HG03460 (cell line): Measurements from ENCODE around the gene FAF2.
"Not testable (repeated sequence)": the region's sequence is repeated elsewhere in the genome, so short reads cannot be mapped to it uniquely, and the experiment has no call there.

ENCODE experiments used
- ATAC-seq: cut with Tn5 transposase; IDR thresholded peaks from one replicate; pipeline ENCODE4 v1.9.1; 2021; ENCODE audit not compliant: unreplicated experiment

FAF2 gene

DNA sequence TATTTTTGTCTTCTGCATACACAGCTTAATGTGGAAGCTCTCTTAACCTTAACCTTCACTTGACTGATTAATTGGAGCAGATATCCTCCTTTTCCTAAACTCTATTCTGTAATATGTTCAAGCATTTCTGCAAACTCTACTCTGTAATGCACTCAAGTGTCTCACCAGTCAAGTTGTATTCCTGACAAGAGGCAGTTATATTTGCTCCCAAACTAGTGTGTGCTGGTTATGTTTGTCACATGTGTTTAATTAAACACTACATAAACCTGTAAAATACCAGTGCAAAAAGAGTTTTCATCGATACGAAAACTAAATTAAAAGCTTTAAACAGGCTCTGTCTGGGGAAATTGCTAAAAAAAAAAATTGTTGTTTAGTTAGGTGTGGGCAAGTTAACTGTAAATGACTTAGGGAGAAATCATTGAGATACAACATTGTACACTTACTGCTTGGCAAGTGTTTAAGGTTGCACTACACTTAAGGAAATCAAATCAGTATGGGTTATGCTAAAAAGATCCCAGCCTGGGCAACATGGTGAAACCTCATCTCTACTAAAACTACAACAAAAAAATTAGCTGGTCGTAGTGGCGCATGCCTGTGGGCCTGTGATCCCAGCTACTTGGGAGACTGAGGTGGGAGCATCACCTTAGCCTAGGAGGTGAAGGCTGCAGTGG, 6.7 kb downstream of the FAF2 start:
- ATAC-seq = no peak

DNA sequence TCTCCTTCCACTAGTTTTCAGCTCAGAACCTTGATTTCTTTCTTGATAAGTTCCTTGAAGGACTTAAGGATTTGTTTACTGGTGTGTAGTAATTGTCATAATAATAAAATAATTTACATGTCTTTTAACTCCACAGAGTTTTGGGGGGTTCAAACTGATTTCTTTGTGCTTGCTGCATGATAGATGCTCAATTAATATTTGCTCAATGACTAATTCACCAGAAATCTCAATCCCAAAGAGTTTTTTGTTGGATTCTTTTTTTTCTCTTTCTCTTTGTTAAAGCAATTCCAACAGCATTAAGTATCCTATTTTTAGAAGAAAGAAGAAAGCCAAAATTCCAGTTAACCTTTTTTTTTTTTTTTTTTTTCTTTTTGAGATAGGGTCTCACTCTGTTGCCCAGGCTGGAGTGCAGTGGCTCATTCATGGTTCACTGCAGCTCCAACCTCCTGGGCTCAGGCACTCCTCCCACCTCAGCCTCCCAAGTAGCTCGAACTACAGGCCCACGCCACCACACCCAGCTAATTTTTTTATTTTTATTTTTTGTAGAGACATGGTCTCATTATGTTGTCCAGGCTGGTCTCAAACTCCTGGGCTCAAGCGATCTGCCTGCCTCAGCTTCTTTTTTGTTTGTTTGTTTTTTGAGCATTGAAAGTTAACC, 10.8 kb downstream of the FAF2 start:
- ATAC-seq = no peak

DNA sequence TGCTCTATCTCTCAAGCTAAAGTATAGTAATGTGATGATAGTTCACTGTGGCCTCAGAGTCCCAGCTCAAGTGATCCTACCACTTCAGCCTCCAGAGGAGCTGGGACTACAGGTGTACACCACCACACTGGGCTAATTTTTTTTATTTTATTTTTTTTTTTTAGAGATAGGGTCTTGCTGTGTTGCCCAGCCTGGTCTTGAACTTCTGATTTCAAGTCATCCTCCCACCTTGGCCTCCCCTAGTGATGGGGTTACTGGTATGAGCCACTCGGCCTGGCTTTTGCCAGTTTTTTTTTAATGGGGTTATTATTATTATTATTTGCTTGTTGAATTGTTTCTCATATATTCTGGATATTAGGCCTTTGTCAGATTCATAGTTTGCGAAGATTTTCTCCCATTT, 13.2 kb downstream of the FAF2 start:
- ATAC-seq = no peak

DNA sequence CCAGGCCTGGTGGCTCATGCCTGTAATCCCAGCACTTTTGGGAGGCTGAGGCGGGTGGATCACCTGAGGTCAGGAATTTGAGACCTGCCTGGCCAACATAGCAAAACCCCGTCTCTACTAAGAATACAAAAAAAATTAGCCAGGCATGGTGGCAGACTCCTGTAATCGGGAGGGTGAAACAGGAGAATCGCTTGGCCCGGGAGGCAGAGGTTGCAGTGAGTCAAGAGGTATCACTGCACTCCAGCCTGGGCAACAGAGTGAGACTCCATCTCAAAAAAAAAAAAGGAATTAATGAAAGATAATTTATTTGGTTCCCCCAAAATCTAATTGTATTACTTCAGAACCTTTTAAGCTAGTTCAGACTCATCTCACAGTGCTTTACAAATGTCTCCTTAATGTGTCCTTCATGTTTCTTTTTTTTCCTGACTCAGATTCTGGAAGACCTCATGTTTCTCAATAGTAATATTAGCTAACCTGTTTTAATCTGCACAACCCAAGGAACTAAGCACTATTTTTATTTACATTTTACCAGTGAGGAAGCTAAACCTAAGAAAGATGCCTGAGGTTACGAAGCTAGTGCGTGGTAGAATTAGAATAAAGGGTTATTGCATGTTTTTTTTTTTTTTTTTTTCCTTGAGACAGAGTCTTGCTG, 15.1 kb downstream of the FAF2 start:
- no peak for ATAC-seq

DNA sequence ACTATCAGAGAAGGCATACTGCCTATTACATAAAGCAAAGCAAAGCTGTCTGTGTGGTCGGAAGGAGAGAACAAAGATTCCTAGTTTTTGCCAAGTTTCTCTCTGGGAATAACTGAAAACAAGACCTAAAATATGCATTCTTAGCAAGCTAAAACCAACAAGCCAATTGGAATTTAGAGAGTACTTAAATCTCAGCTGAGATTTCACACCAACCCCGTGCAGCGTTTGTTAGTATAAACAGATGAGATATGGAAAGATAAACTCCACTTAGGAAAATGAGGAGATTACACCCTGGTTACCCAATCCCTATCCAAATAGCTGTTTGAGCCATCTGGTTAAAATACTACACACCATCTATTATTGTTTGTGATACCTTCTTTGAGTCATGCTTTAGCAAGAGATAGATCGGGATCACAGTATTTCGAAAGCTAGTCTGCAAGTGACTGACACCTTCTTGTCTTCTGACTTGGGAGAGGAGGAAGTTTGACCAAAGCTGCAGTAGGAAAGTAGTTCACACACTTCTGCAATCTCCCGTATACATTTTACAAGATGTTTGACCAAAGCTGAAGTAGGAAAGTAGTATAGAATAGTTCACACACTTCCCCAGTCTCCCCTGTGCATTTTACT, 18.2 kb downstream of the FAF2 start:
- no peak for ATAC-seq

DNA sequence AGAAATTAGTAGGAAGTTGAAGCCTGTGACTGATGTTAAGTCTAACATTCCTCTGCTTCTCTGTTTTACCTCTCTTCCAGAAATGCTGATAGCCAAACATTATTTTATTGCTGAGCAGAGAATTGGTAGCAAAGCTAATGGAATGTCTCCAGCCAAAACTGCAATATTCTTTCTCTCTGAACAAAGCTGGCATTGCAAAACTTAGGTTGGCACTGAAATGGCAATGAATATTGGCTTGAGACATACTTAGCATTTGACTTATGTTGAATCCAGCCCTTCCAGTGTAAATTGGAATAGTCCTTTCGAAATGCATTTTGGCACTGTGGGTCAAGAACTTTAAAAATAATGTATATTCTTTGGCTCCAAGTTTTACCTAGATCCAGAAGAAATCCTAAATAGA, 21.1 kb downstream of the FAF2 start:
- no peak for ATAC-seq

DNA sequence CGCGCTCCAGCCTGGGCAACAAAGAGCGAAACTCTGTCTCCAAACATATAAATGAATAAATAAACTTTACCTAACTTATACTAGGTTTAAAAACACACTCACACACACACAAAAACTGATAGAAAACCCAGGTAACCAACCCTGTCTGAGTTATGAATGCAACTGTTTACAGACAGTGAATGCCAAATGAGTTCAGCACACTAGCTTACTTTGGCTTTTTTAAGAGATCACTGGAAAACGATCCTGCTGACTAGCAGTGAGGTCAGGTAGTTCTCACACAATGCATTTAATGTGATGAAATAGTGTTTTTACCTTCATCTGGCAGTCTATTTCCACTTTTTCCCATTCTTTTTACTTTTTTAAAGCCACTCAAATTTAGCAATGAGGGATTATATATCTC, 22.4 kb downstream of the FAF2 start:
- ATAC-seq = no peak

DNA sequence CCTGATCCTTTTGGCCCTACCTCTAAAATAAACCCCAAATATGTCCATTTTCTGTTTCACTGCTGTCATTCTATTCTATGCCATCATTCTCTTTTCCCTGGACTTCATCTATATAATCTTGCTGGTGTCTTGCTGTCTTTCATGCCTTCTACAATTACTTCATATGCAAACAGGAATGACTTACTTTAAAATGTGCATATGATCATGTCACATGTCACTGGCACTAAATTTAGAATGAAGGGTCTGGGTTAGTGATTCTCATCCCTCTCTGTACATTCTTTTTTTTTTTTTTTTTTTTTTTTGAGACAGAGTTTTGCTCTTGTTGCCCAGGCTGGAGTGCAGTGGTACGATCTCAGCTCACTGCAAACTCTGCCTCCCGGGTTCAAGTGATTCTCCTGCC, 22.9 kb downstream of the FAF2 start:
- ATAC-seq = no peak

DNA sequence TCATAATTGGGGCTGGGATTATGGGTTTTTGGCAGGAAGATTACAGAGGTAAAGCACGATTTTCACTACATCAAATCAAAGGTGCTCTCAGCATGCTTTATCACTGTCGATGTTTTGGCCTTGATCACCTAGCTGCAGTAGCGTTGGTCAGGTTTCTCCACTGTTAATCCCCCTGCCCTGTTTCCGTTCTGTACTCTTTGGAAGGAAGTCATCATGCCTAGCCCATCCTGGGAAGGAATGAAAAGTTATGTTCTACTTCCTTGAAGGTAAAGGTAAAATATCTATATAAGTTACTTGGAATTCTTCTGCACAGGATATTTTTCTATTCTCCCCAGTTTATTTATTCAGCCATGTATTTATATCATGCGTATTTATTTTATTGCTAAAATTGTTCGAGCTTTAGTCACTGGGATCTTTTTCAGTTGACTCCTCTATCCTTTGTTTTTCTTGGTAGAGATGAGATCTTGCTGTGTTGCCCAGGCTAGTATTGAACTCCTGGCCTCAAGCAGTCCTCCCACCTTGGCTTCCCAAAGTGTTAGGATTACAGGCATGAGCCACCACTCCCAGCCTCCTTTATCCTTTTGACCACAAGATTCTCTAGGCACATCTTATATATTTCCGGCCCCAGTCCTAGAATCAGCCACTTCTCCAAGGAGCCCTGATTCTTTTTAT, 25.3 kb downstream of the FAF2 start:
- no peak for ATAC-seq

DNA sequence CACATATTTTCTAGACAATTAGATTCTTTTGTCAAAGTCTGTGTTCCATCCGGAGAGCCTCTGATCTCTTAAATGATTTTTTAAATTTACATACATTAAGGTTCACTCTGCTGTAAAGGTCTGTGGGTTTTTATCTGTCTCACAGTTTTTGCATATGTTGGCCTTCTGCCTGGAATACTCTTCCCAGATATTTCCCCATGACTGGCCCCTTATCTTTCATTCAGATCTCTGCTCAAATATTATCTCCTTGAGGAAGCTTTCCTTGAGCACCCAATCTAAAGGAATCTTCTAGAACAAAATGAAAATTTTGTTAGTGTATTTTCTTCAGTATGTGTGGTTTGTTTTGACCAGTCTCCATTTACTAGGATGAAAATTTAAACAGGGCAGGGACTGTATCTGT, 26.3 kb downstream of the FAF2 start:
- ATAC-seq = no peak

DNA sequence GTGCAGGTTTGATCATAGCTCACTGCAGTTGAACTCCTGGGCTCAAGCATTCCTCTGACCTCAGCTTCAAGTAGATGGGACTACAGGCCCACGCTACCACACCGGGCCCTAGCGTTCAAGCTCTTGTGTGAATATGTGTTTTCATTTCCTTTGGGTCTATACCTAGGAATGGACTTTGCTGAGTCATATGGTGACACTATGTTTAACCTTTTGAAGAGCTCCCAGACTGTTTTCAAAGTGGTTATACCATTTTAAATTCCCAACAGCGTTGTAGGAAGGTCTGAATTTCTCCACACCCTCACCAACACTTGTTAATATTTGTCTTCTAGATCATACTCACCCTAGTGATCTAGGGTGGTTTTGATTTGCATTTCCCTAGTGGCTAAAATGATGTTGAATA, 33.5 kb downstream of the FAF2 start:
- ATAC-seq = no peak

DNA sequence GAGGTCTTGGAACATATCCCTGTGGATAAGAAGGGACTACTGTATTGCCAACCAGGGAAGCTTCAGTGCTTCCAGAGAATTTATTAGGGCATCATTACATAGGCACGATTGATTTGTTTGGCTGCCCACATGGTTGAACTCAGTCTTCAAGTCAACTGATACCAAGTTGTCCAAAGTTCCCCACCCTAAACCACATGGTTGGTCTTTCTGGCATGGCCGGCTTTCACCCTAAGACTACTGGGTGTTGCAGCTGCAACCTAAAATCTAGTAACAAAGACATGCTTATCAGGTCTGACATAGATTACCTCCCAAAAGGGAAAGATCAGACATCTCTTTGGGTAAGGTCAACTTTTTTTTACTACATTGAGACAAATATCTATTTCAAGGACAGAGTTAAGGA, 37.0 kb downstream of the FAF2 start:
- no peak for ATAC-seq

DNA sequence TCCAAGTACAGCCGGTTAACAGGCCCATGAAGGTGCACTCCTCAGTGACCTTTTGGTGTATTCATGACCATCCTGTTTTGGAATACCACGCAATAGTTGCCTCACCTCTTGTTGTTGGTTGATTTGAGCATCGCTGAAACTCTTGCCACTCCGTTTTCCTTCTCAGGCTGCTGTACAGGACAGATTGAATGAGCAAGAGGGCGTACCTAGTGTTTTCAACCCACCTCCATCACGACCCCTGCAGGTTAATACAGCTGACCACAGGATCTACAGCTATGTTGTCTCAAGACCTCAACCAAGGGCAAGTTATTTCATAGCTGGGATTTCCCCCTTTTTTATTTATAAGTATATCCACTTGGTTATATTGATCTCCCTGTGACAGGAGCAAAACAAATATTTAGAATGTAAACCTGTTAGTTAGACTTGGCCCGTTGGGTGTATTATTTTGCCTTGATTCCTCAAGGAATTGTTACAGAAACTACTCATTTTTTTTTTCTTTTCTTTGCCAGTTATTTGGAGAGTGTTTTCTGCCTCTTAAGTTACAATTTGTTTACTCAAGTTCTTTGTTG, 38.1 kb downstream of the FAF2 start:
- ATAC-seq = no peak

DNA sequence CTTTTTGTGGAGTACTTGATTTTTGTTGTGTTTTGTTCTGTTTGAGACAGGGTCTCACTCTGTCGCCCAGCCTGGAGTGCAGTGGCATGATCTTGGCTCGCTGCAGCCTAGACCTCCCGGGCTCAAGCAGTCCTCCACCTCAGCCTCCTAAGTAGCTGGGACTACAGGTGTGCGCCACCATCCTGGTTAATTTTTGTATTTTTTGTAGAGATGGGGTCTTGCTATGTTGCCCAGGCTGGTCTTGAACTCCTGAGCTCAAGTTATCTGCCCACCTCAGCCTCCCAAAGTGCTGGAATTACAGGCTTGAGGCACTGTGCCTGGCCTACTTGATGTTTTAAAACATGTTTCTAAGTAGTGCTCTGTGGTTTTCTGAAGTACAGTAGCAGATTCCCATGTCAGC, 39.0 kb downstream of the FAF2 start:
- not testable (repeated sequence) for ATAC-seq

DNA sequence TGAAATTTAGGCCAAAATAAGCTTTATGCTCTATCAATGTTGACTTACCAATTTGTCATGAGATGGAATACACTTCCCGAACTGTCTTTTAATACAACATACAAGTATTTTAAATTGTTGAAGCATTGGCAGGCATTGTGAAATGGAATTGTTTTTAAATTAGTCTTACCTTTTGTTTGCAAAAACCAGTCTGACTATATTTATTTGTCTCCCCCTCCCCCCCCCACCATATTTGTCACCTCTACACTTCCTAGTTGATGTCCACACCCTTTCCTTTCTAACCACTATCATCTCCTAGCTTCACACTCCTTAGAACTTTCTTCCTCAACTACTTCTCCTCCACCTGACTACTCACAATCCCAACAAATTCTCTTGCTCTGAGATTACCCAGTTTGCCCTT, 40.9 kb downstream of the FAF2 start:
- no peak for ATAC-seq

DNA sequence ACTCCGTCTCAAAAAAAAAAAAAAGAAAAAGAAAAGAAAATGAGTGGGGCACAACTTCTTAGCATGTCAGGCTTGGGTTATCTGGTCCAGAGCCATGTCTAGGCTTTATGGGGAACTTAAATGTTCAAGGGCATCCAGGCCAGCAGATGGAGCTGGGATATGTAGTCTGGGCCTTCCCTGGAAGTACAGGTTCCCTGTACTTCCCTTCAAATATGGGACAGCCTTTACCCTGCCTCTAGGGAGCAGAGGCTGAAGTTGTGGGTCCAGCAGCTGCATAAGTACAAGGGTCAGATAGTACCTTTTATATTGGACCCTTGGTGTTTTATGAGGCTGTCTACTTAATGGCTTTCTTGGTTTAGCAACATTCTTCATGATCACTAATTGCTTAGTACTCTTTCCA, 42.1 kb downstream of the FAF2 start:
- ATAC-seq = no peak

DNA sequence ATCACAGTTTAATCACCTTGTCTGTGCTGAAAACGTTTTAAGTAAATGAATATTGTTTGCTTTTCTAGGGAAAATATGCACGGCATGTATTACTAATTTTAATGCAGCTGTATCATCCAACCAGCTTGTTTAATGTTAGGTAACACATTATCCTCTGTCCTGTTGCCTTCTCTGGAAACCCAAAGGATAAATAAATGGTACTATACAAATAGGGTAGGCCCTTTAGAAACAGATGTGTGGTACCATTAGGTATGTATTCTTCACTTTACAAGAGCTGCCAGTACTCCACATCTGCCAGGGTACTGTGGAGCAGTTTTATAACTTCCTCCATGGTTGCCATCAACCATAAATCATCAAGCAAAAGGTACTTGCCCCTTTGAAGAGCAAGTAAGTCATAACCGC, 42.9 kb downstream of the FAF2 start:
- no peak for ATAC-seq

DNA sequence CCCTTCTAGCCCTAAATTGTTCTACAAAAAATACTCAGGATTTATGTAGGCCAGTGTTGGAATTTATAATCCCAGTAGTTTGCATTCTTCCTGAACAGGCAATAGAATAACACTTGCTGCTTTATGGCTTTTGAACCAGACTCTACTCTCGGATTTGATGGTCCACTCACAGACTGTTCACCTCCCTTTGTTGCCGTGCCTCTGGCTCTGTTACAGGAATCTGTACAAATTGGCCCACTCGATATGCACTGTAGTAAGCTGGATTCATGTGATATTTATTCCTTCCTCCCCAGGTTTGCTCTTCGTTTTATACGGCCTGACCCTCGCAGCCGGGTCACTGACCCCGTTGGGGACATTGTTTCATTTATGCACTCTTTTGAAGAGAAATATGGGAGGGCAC, 43.7 kb downstream of the FAF2 start:
- no peak for ATAC-seq

DNA sequence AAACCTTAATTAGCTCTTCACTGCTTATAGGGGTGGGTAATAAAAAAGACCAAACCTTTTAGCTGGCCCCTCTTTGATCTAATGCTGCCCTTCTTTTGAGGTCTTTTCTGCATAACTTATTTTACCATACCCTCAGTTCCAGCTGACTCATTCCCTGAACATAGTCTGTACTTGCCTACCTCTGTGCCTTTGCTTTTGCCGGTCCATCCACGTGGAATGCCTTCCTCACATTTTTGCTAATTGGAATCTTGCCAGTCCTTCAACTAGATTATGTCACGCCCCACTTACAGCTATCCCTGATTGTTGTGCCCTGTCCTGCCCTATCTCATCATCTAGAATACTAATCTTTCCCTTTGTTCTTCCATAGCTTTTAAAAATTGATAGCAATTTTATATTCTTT, 44.2 kb downstream of the FAF2 start:
- no peak for ATAC-seq

DNA sequence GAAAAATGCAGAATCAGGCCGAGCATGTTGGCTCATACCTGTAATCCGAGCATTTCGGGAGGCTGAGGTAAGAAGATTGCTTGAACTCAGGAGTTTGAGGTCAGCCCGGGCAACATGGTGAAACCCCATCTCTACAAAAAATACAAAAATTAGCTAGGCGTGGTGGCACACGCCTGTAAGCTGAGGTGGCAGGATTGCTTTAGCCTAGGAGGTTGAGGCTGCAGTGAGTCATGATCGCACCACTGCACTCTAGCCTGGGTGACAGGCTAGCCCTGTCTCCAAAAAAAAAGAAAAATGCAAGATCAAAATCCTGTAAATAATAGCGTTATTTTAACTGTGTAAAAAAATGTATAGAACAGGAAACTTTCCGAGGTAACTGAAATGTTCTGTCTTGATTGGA, 49.7 kb downstream of the FAF2 start:
- ATAC-seq = no peak

DNA sequence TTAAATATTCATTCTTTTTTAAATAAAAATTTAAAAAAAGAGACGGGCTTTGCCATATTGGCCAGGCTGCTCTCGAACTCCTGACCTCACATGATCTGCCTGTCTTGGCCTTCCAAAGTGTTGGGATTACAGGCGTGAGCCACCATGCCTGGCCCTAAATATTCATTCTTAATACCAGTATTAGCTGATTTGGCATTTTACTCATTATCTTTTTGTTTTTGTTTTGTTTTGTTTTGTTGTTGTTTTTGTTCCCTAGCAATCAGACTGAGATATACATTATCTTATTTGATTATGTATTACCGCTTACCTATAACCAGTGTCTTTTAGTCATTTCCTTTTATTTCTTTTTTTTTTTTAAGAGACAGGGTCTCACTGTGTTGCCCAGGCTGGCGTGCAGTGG, 51.1 kb downstream of the FAF2 start:
- no peak for ATAC-seq
